HUDEP-2 (cell line): Measurements from ENCODE around the gene LAG3.
"Not testable (repeated sequence)": the region's sequence is repeated elsewhere in the genome, so short reads cannot be mapped to it uniquely, and the experiment has no call there.

Experiments used
- DNase-seq, 76 experiments: peaks; one replicate each; lab custom pipeline; 2025; ENCODE audit not compliant: unreplicated experiment in 76 of 76; lab: John Stamatoyannopoulos, UW

Gene LAG3

DNA sequence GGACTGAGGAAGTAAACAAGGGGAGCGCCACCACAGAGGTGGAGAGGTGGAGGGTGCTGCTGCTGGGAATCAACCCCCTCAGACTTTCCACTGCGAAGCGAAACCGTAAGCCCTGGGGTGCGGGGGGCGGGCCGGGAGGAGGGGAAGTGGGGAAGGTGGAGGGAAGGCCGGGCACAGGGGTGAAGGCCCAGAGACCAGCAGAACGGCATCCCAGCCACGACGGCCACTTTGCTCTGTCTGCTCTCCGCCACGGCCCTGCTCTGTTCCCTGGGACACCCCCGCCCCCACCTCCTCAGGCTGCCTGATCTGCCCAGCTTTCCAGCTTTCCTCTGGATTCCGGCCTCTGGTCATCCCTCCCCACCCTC is at the start of gene LAG3:
LAG3 (plus strand) TSS at position 190 of the 365 bp plus-strand sequence. CDS start 333 bp downstream, outside the sequence.
- DNase-seq, result no peak

DNA sequence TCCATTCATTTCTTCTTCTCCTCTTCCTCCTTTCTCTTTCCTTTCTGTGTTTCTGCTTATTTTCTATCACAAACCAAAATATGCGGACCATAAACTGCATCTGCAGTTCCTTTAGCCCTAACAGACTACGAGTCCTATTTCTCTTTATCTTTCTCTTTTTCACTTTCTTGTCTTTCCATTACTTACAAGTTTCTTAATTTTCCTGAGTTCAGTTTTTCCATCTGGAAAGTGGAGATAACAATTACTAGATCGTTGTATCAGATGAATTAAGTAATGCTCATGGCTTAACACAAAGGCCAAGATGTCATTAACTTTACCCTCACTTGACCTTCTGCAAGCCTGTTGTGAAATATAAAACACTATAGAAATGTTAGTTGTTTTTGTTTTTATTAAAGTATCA is 49.5 kb upstream of the LAG3 start:
- peak in 12 of 76 experiments; percentile 5 to 59 (median 14) for DNase-seq

DNA sequence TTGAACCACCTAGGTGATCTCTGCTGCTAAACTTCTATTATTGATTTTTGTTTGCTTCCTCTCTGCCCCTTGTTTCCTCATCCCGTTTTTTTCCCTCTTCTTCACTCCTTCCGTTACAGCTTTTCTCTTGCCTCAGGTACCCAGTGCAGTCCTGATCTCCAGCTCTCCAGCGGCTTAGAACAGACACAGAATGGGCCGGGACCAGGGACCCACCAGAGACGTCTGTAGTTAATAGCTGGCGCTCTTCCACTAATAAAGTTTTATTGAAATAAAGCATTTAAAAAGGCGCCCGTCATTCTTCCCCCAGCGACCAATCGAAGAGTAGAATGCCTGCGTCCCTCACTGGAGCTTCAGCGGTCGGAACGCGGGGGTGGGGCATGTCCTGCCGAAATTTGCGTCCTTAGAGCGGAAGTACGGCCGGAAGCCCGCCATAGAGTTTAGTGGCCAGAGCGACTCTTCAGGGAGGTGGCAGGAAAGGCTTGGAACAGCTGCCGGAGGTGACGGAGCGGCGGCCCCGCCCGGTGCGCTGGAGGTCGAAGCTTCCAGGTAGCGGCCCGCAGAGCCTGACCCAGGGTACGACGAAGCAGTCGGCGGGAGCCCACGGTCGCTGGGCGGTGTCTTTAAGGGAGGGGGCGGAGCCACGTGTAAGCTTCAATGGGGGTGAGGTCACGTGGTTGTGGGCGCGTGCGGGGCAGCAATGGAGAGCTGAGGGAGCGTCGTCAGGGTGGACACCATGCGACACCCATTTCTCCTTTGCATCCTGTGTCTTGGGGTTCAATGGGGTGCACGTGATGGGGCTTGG is 48.5 kb upstream of the LAG3 start, which contains the start of gene COPS7A:
COPS7A (plus strand) TSS at position 440 of the 802 bp plus-strand sequence. CDS start 611 bp downstream, outside the sequence.
- peak in 75 of 76 experiments; percentile 65 to 99 (median 98) for DNase-seq

- DNase-seq, result peak in 22 of 76 experiments; percentile 7 to 76 (median 37)
Observed at GRCh38 chr12:6724409-6724797, 47.9 kb upstream of the LAG3 start.

DNA sequence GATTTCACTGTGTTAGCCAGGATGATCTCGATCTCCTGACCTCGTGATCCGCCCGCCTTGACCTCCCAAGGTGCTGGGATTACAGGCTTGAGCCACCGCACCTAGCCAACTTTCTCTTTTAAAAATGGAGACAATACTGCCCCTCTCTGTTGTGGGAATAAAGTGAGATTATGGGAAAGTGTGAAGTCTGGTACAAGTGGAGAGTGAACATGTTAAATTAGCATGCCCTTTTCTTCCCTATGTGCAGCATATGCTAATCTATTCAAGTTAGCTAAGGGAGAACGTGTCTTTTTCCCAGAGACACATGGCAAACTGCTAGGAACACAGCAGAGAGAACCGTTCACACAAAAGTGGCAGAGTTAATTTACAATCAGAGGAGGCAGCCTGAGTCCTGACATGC is 47.0 kb upstream of the LAG3 start:
- no peak for DNase-seq

GRCh38 chr12:6729186-6729585 is 43.1 kb upstream of the LAG3 start:
- DNase-seq, result no peak

GRCh38 chr12:6730169-6730568 is 42.2 kb upstream of the LAG3 start:
- DNase-seq, result no peak

GRCh38 chr12:6734506-6735387 is 37.6 kb upstream of the LAG3 start:
- no peak for DNase-seq

DNA sequence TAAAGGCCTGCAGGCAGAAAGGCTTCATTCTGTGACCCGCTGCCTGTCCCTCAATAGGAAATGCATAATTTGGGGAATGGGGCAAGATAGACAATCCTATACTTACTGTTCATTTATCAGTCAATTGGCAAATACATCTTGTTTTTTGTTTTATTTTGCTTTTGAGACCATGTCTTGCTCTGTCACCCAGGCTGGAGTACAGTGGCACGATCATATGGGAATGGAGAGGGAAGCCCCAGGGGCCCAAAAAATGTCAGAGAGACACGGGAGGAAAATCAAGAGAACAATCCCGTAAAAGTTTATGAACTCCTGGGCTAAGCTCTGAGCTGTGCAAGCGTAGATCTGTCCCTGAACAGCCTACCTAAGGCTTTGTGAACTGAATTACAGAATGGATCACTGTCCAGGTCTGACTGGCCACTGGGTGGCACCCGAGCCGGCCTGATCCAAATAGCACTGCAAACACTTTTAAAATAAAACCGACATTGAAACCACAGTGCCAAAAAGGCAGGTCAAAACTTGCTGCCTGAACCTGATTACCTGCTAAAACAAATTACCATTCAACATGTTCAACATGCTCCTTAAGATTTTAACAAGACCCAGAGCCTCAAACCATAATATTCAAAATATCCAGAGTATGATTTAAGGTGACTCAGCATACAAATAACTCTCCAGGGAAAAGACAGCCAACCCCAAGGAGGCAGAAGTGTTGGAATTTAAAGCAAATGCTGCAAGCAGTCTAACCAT is 36.7 kb upstream of the LAG3 start:
- DNase-seq, result peak in 31 of 76 experiments; percentile 3 to 52 (median 21)

- DNase-seq, result no peak
Observed at GRCh38 chr12:6736754-6737153, 35.6 kb upstream of the LAG3 start.

DNA sequence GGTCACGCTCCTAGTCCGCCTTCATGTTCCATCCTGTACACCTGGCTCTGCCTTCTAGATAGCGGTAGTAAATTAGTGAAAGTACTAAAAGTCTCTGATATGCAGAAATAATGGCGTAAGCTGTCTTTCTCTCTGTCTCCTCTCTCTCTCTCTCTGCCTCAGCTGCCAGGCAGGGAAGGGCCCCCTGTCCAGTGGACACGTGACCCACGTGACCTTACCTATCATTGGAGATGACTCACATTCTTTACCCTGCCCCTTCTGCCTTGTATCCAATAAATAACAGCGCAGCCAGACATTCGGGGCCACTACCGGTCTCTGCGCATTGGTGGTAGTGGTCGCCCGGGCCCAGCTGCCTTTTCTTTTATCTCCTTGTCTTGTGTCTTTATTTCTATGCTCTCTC is 30.2 kb upstream of the LAG3 start:
- DNase-seq, result not testable (repeated sequence)

DNA sequence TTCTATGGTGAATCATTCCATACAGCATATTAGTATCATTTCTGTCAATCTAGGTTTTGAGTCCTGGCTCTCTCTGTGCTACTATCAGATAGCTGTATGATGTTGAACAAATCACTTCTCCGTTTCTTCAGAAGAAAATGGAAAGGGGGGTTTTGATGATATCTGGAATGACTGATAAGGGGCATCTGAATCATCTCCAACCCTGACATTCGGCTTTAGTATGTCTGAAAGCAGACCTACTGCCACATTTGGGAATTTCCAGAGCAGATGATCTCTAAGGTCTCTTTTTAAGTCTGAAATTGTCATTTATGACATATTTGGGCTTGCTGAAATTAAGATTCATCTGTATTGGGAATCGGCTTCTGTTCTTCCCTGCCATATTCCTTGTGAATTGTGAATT is 29.5 kb upstream of the LAG3 start:
- DNase-seq, result no peak

DNA sequence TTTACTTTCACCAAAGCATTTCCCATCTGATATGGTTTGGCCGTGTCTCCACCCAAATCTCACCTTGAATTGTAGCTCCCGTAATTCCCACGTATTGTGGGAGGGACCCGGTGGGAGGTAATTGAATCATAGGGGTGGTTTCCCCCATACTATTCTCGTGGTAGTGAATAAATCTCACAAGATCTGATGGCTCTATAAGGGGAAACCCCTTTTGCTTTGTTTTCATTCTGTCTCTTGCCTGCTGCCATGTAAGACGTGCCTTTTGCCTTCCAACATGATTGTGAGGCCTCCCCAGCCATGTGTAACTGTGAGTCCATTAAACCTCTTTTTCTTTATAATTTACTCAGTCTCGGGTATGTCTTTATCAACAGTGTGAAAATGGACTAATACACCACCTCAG is 29.0 kb upstream of the LAG3 start:
- not testable (repeated sequence) for DNase-seq

DNA sequence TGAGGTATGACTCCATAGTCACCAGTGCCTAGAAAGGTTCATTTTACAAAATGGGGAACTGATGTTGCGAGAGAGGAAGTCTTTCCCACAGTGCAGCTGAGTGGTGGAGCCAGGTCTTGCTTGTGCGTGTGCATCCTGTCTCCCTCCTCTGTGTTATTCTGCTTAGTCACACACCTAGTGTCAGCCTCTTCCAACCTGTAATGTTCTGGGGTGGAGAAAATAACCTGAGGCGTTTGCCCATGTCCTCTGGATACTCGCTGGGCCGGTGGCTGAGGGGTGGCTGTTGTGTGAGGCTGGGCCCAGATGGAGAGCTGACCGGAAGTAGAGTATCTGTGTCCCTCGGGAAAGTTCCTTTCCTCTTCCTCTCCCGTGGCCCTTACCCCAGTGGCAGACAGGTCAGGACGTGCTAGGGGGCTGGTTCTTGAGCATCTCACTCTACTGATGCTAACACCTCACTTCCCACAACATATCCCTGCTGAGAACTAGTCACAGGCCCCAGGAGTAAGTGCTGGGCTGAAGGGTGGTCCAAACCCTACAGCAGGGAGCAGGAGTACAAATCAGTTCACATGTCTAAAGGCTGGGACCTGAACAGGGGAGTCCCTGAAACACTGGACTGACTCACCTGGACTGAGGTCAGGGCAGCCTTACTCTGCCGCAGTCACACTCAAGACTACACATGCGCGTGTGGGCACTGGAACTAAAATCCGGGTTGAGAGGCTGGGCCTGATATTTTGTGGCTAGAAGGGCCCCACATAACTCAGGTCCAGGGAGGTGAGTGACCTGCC is 26.4 kb upstream of the LAG3 start:
- no peak for DNase-seq

- DNase-seq, result no peak
Observed at GRCh38 chr12:6747216-6747615, 25.1 kb upstream of the LAG3 start.

DNA sequence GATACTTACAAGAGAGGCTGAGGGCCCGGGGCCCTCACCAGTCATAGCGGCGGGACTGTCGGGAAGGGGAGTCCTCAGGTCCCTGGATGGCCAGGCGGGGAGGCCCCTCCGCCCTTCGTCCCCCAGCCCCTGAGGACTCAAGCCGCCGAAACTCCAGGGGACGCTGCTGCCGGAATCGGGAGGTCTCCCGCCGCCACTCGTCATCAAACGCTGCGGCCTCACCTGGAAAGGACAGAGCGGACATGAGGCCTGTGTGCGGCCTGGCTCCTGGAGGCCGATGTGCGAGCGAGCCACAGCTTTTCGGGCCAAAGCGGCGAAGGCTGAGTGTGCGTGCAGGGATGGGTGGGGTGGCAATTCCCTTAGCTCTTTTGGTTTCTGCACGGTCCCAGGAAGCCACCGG is 23.6 kb upstream of the LAG3 start:
- no peak for DNase-seq

DNA sequence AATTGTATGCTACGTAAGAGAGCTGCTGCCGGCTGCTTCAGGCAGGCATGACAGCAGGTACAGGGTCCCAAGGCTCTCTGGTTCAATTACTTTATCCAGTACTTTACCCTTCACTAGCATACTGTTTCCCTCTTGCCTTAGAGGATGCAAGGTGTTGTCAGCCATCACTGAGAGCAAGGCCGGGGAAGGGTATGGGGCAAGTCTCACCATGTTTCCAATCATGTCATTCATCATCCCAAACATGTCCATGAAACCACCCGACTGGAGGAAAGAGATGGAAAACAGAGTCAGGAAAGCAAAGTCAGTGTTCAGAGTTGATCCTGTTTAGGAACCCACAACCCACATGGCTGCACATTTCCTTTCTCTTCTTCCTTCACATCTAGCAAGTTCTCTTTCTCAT is 21.8 kb upstream of the LAG3 start:
- no peak for DNase-seq

- no peak for DNase-seq
Observed at GRCh38 chr12:6751767-6752166, 20.6 kb upstream of the LAG3 start.

- DNase-seq, result peak in 16 of 76 experiments; percentile 13 to 50 (median 33)
Observed at GRCh38 chr12:6752167-6752920, 20.0 kb upstream of the LAG3 start.
